ENCODE measurements around the gene CDH23. TPM values are rescaled to one million over a fixed set of nuclear protein-coding genes. Genes with fewer than 3 reads are reported as not detected.

CDH23 gene
- total RNA-seq, 4 donors from 2014 or later = 13.8 to 20.1 (median 17.3) TPM

- Histone ChIP-seq H3K36me3 (peaks cover 0 to 12% (median 0%) of the 10 kb centered on the region in 3 donors), H3K27ac (no peak overlapping the region), H3K27me3 (no peaks in the 10 kb centered on the region), H3K4me3 (no peak overlapping the region), H3K4me1 (no peaks in the 10 kb centered on the region), H3K9me3 (no peaks in the 10 kb centered on the region)
- WGBS, 2 donors = 69 to 82% methylated on average over 9 to 10 of the region's 10 CpGs
- DNase-seq (ENCODE audit: low spot score in 2 of 2) = no peak
- no peak for TF ChIP-seq POLR2A (IDR thresholded peaks at IDR 0.05)
- no peak for TF ChIP-seq CTCF (IDR thresholded peaks at IDR 0.05)
- TF ChIP-seq EP300 (IDR thresholded peaks at IDR 0.05) = no peak
Measured at GRCh38 chr10:71678057-71678805, 281.5 kb downstream of the CDH23 start.

- Histone ChIP-seq H3K27ac (no peak overlapping the region), H3K9me3 (no peaks in the 10 kb centered on the region), H3K4me3 (no peak overlapping the region), H3K27me3 (no peaks in the 10 kb centered on the region), H3K36me3 (peaks cover 0 to 12% (median 0%) of the 10 kb centered on the region in 3 donors), H3K4me1 (no peaks in the 10 kb centered on the region)
- 70 to 73% methylated on average over 7 to 9 of the region's 9 CpGs for WGBS, 2 donors
- no peak for TF ChIP-seq CTCF (IDR thresholded peaks at IDR 0.05)
- TF ChIP-seq EP300 (IDR thresholded peaks at IDR 0.05) = no peak
- no peak for TF ChIP-seq POLR2A (IDR thresholded peaks at IDR 0.05)
- no peak for DNase-seq (ENCODE audit: low spot score in 2 of 2)
Measured at GRCh38 chr10:71679425-71679824, 282.7 kb downstream of the CDH23 start.

- no peak for DNase-seq (ENCODE audit: low spot score in 2 of 2)
- no peaks in the 10 kb centered on the region for H3K4me1 ChIP-seq
- no peak overlapping the region for H3K4me3 ChIP-seq
- peaks cover 0 to 12% (median 0%) of the 10 kb centered on the region in 3 donors for H3K36me3 ChIP-seq
- no peaks in the 10 kb centered on the region for H3K9me3 ChIP-seq
- no peak overlapping the region for H3K27ac ChIP-seq
- no peak for TF ChIP-seq POLR2A (IDR thresholded peaks at IDR 0.05)
- TF ChIP-seq EP300 (IDR thresholded peaks at IDR 0.05) = no peak
- TF ChIP-seq CTCF (IDR thresholded peaks at IDR 0.05) = no peak
- no peaks in the 10 kb centered on the region for H3K27me3 ChIP-seq
- WGBS, 2 donors = 90 to 97% methylated on average over 5 of the region's 5 CpGs
Measured at GRCh38 chr10:71681977-71682376, 285.3 kb downstream of the CDH23 start.

GRCh38 chr10:71683301-71683700 lies 286.6 kb downstream of the CDH23 start:
- Histone ChIP-seq H3K4me3 (no peak overlapping the region), H3K27ac (no peak overlapping the region), H3K27me3 (no peaks in the 10 kb centered on the region), H3K4me1 (no peaks in the 10 kb centered on the region), H3K36me3 (peaks cover 0 to 5% (median 0%) of the 10 kb centered on the region in 3 donors), H3K9me3 (no peaks in the 10 kb centered on the region)
- WGBS, 2 donors = 68 to 76% methylated on average over 7 of the region's 7 CpGs
- no peak for DNase-seq (ENCODE audit: low spot score in 2 of 2)
- TF ChIP-seq EP300 (IDR thresholded peaks at IDR 0.05) (no peak), CTCF (IDR thresholded peaks at IDR 0.05) (no peak), POLR2A (IDR thresholded peaks at IDR 0.05) (no peak)

GRCh38 chr10:71684356-71685173 lies 287.8 kb downstream of the CDH23 start:
- no peaks in the 10 kb centered on the region for H3K36me3 ChIP-seq
- DNase-seq (ENCODE audit: low spot score in 2 of 2) = no peak
- H3K27ac ChIP-seq = no peak overlapping the region
- no peaks in the 10 kb centered on the region for H3K9me3 ChIP-seq
- H3K27me3 ChIP-seq = no peaks in the 10 kb centered on the region
- no peak overlapping the region for H3K4me3 ChIP-seq
- WGBS, 2 donors = 85 to 91% methylated on average over 7 of the region's 7 CpGs
- TF ChIP-seq POLR2A (IDR thresholded peaks at IDR 0.05) = no peak
- TF ChIP-seq CTCF (IDR thresholded peaks at IDR 0.05) = no peak
- TF ChIP-seq EP300 (IDR thresholded peaks at IDR 0.05) = no peak
- no peaks in the 10 kb centered on the region for H3K4me1 ChIP-seq
